A549 (cell line): Measurements from ENCODE around the gene THOC5.

Experiments used
- CTCF ChIP-seq: fragments of >200 bp; sonication (Bioruptor Twin); formaldehyde crosslinking; IDR thresholded peaks from 3 replicates; pipeline ENCODE4 v1.5.1; 2016
- HDAC2 ChIP-seq: fragments of 200-600 bp; sonication (generic); IDR thresholded peaks from 2 replicates; pipeline ENCODE4 v1.6.1; 2016
- MAFK ChIP-seq: fragments of 450-650 bp; IDR thresholded peaks from 2 replicates; pipeline ENCODE4 v1.6.1; 2014; ENCODE audit not compliant: partially characterized antibody
- MAX ChIP-seq: IDR thresholded peaks from 2 replicates; pipeline ENCODE4 v1.6.1; 2012

GRCh38 chr22:29469755-29470154 lies 83.8 kb downstream of the THOC5 start:
- no peak for TF ChIP-seq CTCF
- TF ChIP-seq HDAC2, result no peak
- TF ChIP-seq MAFK, result peak; percentile 86
- TF ChIP-seq MAX, result no peak
